IMR-90 (cell line): ENCODE measurements around the gene TBC1D22A. TPM values are rescaled to one million over a fixed set of nuclear protein-coding genes. Genes with fewer than 3 reads are reported as not detected.

Source experiments
- ATAC-seq: fragments of 200-7000 bp; cut with Tn5 transposase; 2 replicates; pipeline ENCODE4 v1.9.1; 2020; ENCODE audit warnings: low read depth, mild to moderate bottlenecking, moderate library complexity
- BruUV-seq: library from RNA; stranded (reverse); fragments of 400-500 nt; replicated peaks from 2 replicates; lab custom pipeline; 2021; lab: Mats Ljungman, UMichigan
- CTCF ChIA-PET: fragments of 300-600 bp; formaldehyde crosslinking; extraction: SDS; loops from one replicate; lab custom pipeline; 2021; ENCODE audit warnings: antibody characterized with exemption; lab: Yijun Ruan, JAX
- POLR2A ChIA-PET: fragments of 300-600 bp; sonication (Branson Sonifier 250); formaldehyde crosslinking; loops from one replicate; lab custom pipeline; 2022; ENCODE audit warnings: antibody characterized with exemption; ENCODE audit not compliant: unreplicated experiment; lab: Charles Lee
- DNase-seq: peaks from one replicate; pipeline ENCODE4 v3.0.0; 2013
- H2AFZ ChIP-seq: replicated peaks from 2 replicates; pipeline ENCODE3; 2013; ENCODE audit warnings: low read length, mild to moderate bottlenecking; ENCODE audit not compliant: poor library complexity
- H2AK5ac ChIP-seq: 2 replicates; pipeline ENCODE4 v1.6.1; 2013; ENCODE audit warnings: low read depth, low read length, inconsistent platforms
- H2AK9ac ChIP-seq: replicated peaks from 2 replicates; pipeline ENCODE3; 2013; ENCODE audit warnings: mild to moderate bottlenecking, low read depth, low read length, moderate library complexity; ENCODE audit not compliant: poor library complexity
- H2BK120ac ChIP-seq: 2 replicates; pipeline ENCODE4 v1.6.1; 2013; ENCODE audit warnings: low read depth, low read length, inconsistent platforms
- H2BK15ac ChIP-seq: 3 replicates; pipeline ENCODE4 v1.6.1; 2013; ENCODE audit warnings: low read depth, low read length, inconsistent platforms
- H2BK20ac ChIP-seq: 2 replicates; pipeline ENCODE4 v1.6.1; 2013; ENCODE audit warnings: low read depth, mild to moderate bottlenecking, inconsistent platforms, low read length, moderate library complexity
- H2BK5ac ChIP-seq: 2 replicates; pipeline ENCODE4 v1.6.1; 2013; ENCODE audit warnings: mild to moderate bottlenecking, low read depth, low read length, inconsistent platforms; ENCODE audit not compliant: poor library complexity, severe bottlenecking
- H3K14ac ChIP-seq: replicated peaks from 2 replicates; pipeline ENCODE4 v1.6.1; 2013; ENCODE audit warnings: low read depth, low read length, inconsistent platforms
- H3K18ac ChIP-seq: 2 replicates; pipeline ENCODE4 v1.6.1; 2013; ENCODE audit warnings: low read depth, low read length, control low read depth
- H3K23ac ChIP-seq: 2 replicates; pipeline ENCODE4 v1.6.1; 2013; ENCODE audit warnings: low read depth, low read length, inconsistent platforms
- H3K27ac ChIP-seq: 2 replicates; pipeline ENCODE4 v1.5.1; 2013; ENCODE audit warnings: mild to moderate bottlenecking, control low read depth, low read length; ENCODE audit not compliant: insufficient read depth
- H3K27me3 ChIP-seq: 2 replicates; pipeline ENCODE4 v1.6.1; 2013; ENCODE audit warnings: low read length; ENCODE audit not compliant: control insufficient read depth, insufficient read depth
- H3K36me3 ChIP-seq: 2 replicates; pipeline ENCODE4 v1.6.1; 2013; ENCODE audit warnings: low read length, mixed read lengths; ENCODE audit not compliant: control insufficient read depth, insufficient read depth
- H3K4ac ChIP-seq: 2 replicates; pipeline ENCODE4 v1.6.1; 2013; ENCODE audit warnings: low read depth, low read length, inconsistent platforms
- H3K4me1 ChIP-seq: 2 replicates; pipeline ENCODE4 v1.6.1; 2013; ENCODE audit warnings: low read length, mixed read lengths; ENCODE audit not compliant: control insufficient read depth, insufficient read depth
- H3K4me2 ChIP-seq: 2 replicates; pipeline ENCODE4 v1.6.1; 2013; ENCODE audit warnings: low read depth, mild to moderate bottlenecking, control low read depth, low read length, moderate library complexity
- H3K4me3 ChIP-seq: 2 replicates; pipeline ENCODE4 v1.5.1; 2013; ENCODE audit warnings: low read depth, mild to moderate bottlenecking, control low read depth, low read length, moderate library complexity; ENCODE audit not compliant: insufficient read depth
- H3K56ac ChIP-seq: 2 replicates; pipeline ENCODE4 v1.6.1; 2013; ENCODE audit warnings: low read length, inconsistent platforms; ENCODE audit not compliant: insufficient read depth; ENCODE audit errors: extremely low read depth
- H3K79me1 ChIP-seq, 2 experiments: 2 replicates each; pipeline ENCODE4 v1.6.1; 2013; ENCODE audit warnings: low read length in 2 of 2, inconsistent platforms in 1 of 2, low read depth in 1 of 2
- H3K9ac ChIP-seq: 2 replicates; pipeline ENCODE4 v1.6.1; 2013; ENCODE audit warnings: low read depth, low read length, control low read depth
- H3K9me1 ChIP-seq: 2 replicates; pipeline ENCODE4 v1.6.1; 2013; ENCODE audit warnings: low read length, inconsistent platforms; ENCODE audit not compliant: insufficient read depth
- H3K9me3 ChIP-seq: 2 replicates; pipeline ENCODE4 v1.6.1; 2013; ENCODE audit warnings: low read length; ENCODE audit not compliant: control insufficient read depth, insufficient read depth
- H4K20me1 ChIP-seq: 2 replicates; pipeline ENCODE4 v1.6.1; 2013; ENCODE audit warnings: low read length, inconsistent platforms; ENCODE audit not compliant: insufficient read depth
- H4K5ac ChIP-seq: 2 replicates; pipeline ENCODE4 v1.6.1; 2013; ENCODE audit warnings: mild to moderate bottlenecking, low read depth, low read length, control low read depth
- H4K8ac ChIP-seq, 2 experiments: 2 replicates each; pipeline ENCODE4 v1.6.1; 2013; ENCODE audit warnings: low read depth in 2 of 2, low read length in 2 of 2, control low read depth in 1 of 2, inconsistent platforms in 1 of 2
- H4K91ac ChIP-seq: 2 replicates; pipeline ENCODE4 v1.6.1; 2013; ENCODE audit warnings: low read depth, low read length, inconsistent platforms; ENCODE audit not compliant: insufficient read depth
- MAZ ChIP-seq: IDR thresholded peaks from 2 replicates; pipeline ENCODE4 v1.6.1; 2012; ENCODE audit warnings: low read depth, mild to moderate bottlenecking, low read length, improper control_type of control experiment, moderate library complexity, borderline replicate concordance
- RFX5 ChIP-seq: IDR thresholded peaks from 2 replicates; pipeline ENCODE4 v1.8.0; 2012; ENCODE audit warnings: low read depth, mild to moderate bottlenecking, low read length, moderate library complexity
- SMC3 ChIP-seq: fragments of 150-350 bp; IDR thresholded peaks from 2 replicates; pipeline ENCODE4 v1.6.1; 2016; ENCODE audit warnings: low read depth, mild to moderate bottlenecking, antibody characterized with exemption, low read length, moderate library complexity
- WGBS, 2 experiments: methylation state at CpG; one replicate each; pipeline versions ENCODE4 v1.1.5 to v1.1.7; 2013; ENCODE audit warnings: missing lambda C conversion rate in 2 of 2; ENCODE audit not compliant: insufficient read length in 1 of 2; ENCODE audit errors: extremely low coverage in 2 of 2; 5-methylcytosine and 5-hydroxymethylcytosine counted together
- dilution Hi-C: fragments of 300-500 bp; cut with HindIII; formaldehyde crosslinking; loops from one replicate; pipeline ENCODE4 v1.14.3; 2018; ENCODE audit warnings: low sequenced_read_pairs; ENCODE audit not compliant: unreplicated experiment
- in situ Hi-C: fragments of 300-500 bp; cut with MboI; formaldehyde crosslinking; loops from 3 replicates; pipeline ENCODE4 v1.14.3; 2019; ENCODE audit warnings: low sequenced_read_pairs, inconsistent platforms, mixed read lengths
- intact Hi-C: fragments of 100-400 bp; cut with micrococcal nuclease; formaldehyde crosslinking; loops from 2 replicates; pipeline ENCODE4 v1.10.0; 2022
- polyA plus RNA-seq, 3 experiments: library from polyadenylated mRNA; depleted of rRNA; stranded (reverse); fragments of >200 nt; gene quantifications; 2 replicates each; pipeline ENCODE4 v1.2.3, GENCODE V29; 2012; ENCODE audit warnings: low replicate concordance in 1 of 3
- total RNA-seq: library from RNA; depleted of rRNA; stranded (reverse); fragments of >200 nt; gene quantifications from 2 replicates; pipeline ENCODE4 v1.2.3, GENCODE V29; 2012
- TF ChIP-seq, protein P1 (sequence below): fragments of 150-350 bp; IDR thresholded peaks from 2 replicates; pipeline ENCODE4 v1.6.1; 2017; ENCODE audit warnings: mild to moderate bottlenecking, antibody characterized with exemption, low read length, low read depth

TBC1D22A gene
- total and polyA plus RNA-seq, 2 of the 4 experiments (the other 2 are of a cell fraction) = 9.0 to 16.7 TPM

DNA sequence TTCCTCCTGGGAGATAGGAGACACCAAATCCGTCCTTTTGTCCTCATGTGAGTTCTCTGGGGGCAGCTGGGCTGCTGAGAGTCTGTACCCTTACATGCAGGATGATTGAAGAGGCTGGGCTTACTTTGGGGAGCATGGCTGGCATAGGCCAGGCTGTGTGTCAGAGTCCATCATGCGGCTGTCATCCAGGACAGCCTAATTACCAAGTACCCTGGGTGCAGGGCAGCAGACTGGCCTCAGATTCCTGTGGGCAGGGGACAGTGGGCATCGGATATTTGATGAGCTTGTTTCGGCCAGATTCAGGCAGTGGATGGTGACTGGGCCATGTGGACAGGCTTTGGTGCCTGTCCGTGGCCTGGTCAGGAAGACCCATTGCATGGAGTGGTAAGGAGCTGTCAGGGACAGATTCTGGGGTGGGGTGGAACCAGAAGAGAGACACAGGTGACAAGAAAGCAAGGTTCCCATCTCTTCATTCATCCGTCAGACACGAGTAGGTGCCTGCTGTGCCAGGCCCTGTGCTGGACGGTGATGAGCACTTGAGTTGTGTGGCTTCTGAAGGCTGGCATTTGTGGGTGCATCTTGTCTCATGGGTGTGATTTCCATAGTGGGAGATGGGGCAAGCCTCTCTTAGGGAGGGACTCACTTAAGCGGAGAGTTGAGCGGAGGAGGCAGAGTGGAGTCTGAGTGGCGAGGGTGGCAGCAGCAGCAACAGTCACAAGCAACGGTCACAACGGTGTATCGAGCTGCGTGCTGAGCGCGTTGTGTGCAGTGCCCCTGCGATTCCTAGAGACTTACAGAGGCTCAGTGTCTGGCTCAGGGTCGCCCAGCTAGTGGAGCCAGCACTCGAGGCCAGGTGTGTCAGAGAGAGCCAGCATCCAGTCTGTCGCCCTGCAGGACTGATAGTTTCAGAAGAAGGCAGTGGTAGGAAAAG, 48.7 kb downstream of the TBC1D22A start:
- Histone ChIP-seq H3K27ac (no peak overlapping the region), H2BK5ac (no peak overlapping the region), H4K91ac (no peak overlapping the region), H2BK20ac (no peak overlapping the region), H3K23ac (no peak overlapping the region), H2AK9ac (no peak overlapping the region), H3K4me2 (no peak overlapping the region), H2BK15ac (no peak overlapping the region), H3K56ac (no peak overlapping the region), H3K4me1 (peaks cover 9% of the 10 kb centered on the region), H3K14ac (no peak overlapping the region), H4K8ac (no peak overlapping the region), H4K5ac (no peak overlapping the region), H4K20me1 (peaks cover 22% of the 10 kb centered on the region; the same call in 1 of the 2 replicates), H3K27me3 (no peaks in the 10 kb centered on the region), H3K9me3 (no peaks in the 10 kb centered on the region), H3K4ac (no peak overlapping the region), H2AFZ (no peak overlapping the region), H3K9ac (no peak overlapping the region), H2BK120ac (no peak overlapping the region), H3K9me1 (peaks cover 13% of the 10 kb centered on the region), H3K4me3 (no peak overlapping the region), H3K36me3 (peaks cover 13% of the 10 kb centered on the region), H2AK5ac (no peak overlapping the region), H3K79me1 (peaks cover 29 to 58% of the 10 kb centered on the region in 2 experiments), H3K18ac (no peak overlapping the region)
- TF ChIP-seq SMC3 (no peak), MAZ (no peak), RFX5 (no peak)
- TF ChIP-seq, protein P1, sequence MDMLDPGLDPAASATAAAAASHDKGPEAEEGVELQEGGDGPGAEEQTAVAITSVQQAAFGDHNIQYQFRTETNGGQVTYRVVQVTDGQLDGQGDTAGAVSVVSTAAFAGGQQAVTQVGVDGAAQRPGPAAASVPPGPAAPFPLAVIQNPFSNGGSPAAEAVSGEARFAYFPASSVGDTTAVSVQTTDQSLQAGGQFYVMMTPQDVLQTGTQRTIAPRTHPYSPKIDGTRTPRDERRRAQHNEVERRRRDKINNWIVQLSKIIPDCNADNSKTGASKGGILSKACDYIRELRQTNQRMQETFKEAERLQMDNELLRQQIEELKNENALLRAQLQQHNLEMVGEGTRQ = no peak
- BruUV-seq = no TSS peak
- DNase-seq = no peak
- ATAC-seq = no peak
- ChIA-PET CTCF (interaction anchor here (1.3 kb wide), 1 partner anchor 8 kb away, joined by 7 read pairs; no protein-coding TSS in a partner anchor), POLR2A (no interaction called here)
- WGBS, 2 experiments = 96% methylated on average over 15 of the region's 21 CpGs; no CpG with 5 or more reads in 1 of the 2 experiments
- in situ Hi-C loops = no loop called here
- intact Hi-C loops = no loop called here
- dilution Hi-C loops = no loop called here
